ENCODE results near the gene MORC4. TPM values are rescaled to one million over a fixed set of nuclear protein-coding genes. Genes with fewer than 3 reads are reported as not detected.

The MORC4 gene
- polyA plus RNA-seq, 1 donor from 2014 or later: 7.5 TPM

GRCh38 chrX:106927700-106928099 lies 72.3 kb downstream of the MORC4 start:
- no peaks in the 10 kb centered on the region for H3K36me3 ChIP-seq (ENCODE audit: insufficient read depth, low read length)
- no peaks in the 10 kb centered on the region for H3K27me3 ChIP-seq (ENCODE audit: insufficient read depth, low read depth, low read length)
- no peak for TF ChIP-seq SMC3 (conservative IDR thresholded peaks at IDR 0.05; ENCODE audit: poor library complexity)

GRCh38 chrX:106927023-106927422 lies 73.0 kb downstream of the MORC4 start:
- no peak overlapping the region for H3K27ac ChIP-seq (ENCODE audit: low read length)
- no peak overlapping the region for H3K9ac ChIP-seq (ENCODE audit: low read length)
- no peak overlapping the region for H3K4me3 ChIP-seq (ENCODE audit: low read length)
- TF ChIP-seq TAF1 (IDR thresholded peaks at IDR 0.05; ENCODE audit: low read depth) (no peak), CTCF (IDR thresholded peaks at IDR 0.05; ENCODE audit: poor library complexity, severe bottlenecking) (no peak), REST (IDR thresholded peaks at IDR 0.05; ENCODE audit: borderline replicate concordance) (no peak), SMC3 (conservative IDR thresholded peaks at IDR 0.05; ENCODE audit: poor library complexity) (no peak), EP300 (conservative IDR thresholded peaks at IDR 0.05; ENCODE audit: poor library complexity, severe bottlenecking) (no peak), RAD21 (conservative IDR thresholded peaks at IDR 0.05) (no peak), EZH2 (IDR thresholded peaks at IDR 0.05; ENCODE audit: borderline replicate concordance, insufficient read depth, low read length, poor library complexity, severe bottlenecking) (no peak), MXI1 (conservative IDR thresholded peaks at IDR 0.05; ENCODE audit: poor library complexity, severe bottlenecking) (no peak), POLR2AphosphoS5 (IDR thresholded peaks at IDR 0.05) (no peak)
- no peaks in the 10 kb centered on the region for H3K36me3 ChIP-seq (ENCODE audit: insufficient read depth, low read length)
- no peak overlapping the region for H3K4me2 ChIP-seq (ENCODE audit: low read length)
- no peaks in the 10 kb centered on the region for H3K9me2 ChIP-seq (ENCODE audit: insufficient read depth, low read length)
- no peaks in the 10 kb centered on the region for H3K79me2 ChIP-seq (replicated peaks; ENCODE audit: insufficient read depth, low read length)
- no peak overlapping the region for H2AFZ ChIP-seq (ENCODE audit: low read depth, low read length)
- H4K20me1 ChIP-seq (ENCODE audit: insufficient read depth): no peaks in the 10 kb centered on the region
- H3F3A ChIP-seq (ENCODE audit: insufficient read depth, low read length, poor library complexity, severe bottlenecking): no peaks in the 10 kb centered on the region
- no peaks in the 10 kb centered on the region for H3K27me3 ChIP-seq (ENCODE audit: insufficient read depth, low read depth, low read length)
- H3K9me3 ChIP-seq (ENCODE audit: low read length): no peaks in the 10 kb centered on the region

More at GRCh38 chrX:106927700-106928099, 72.3 kb downstream of the MORC4 start:
- no peaks in the 10 kb centered on the region for H3K9me2 ChIP-seq (ENCODE audit: insufficient read depth, low read length)
- H3K27ac ChIP-seq (ENCODE audit: low read length): no peak overlapping the region
- H3K4me3 ChIP-seq (ENCODE audit: low read length): no peak overlapping the region
- no peak overlapping the region for H3K4me2 ChIP-seq (ENCODE audit: low read length)
- no peaks in the 10 kb centered on the region for H4K20me1 ChIP-seq (ENCODE audit: insufficient read depth)
- H3F3A ChIP-seq (ENCODE audit: insufficient read depth, low read length, poor library complexity, severe bottlenecking): no peaks in the 10 kb centered on the region
- H3K9me3 ChIP-seq (ENCODE audit: low read length): no peaks in the 10 kb centered on the region
- H3K9ac ChIP-seq (ENCODE audit: low read length): no peak overlapping the region
- H2AFZ ChIP-seq (ENCODE audit: low read depth, low read length): no peak overlapping the region
- no peaks in the 10 kb centered on the region for H3K79me2 ChIP-seq (replicated peaks; ENCODE audit: insufficient read depth, low read length)

- H3F3A ChIP-seq (ENCODE audit: insufficient read depth, low read length, poor library complexity, severe bottlenecking): no peaks in the 10 kb centered on the region
- H4K20me1 ChIP-seq (ENCODE audit: insufficient read depth): no peaks in the 10 kb centered on the region
- H3K9me2 ChIP-seq (ENCODE audit: insufficient read depth, low read length): no peaks in the 10 kb centered on the region
- H2AFZ ChIP-seq (ENCODE audit: low read depth, low read length): no peak overlapping the region
- no peak overlapping the region for H3K27ac ChIP-seq (ENCODE audit: low read length)
- H3K36me3 ChIP-seq (ENCODE audit: insufficient read depth, low read length): no peaks in the 10 kb centered on the region
- no peak overlapping the region for H3K4me2 ChIP-seq (ENCODE audit: low read length)
- H3K4me3 ChIP-seq (ENCODE audit: low read length): no peak overlapping the region
- H3K9me3 ChIP-seq (ENCODE audit: low read length): no peaks in the 10 kb centered on the region
- H3K9ac ChIP-seq (ENCODE audit: low read length): no peak overlapping the region
- no peaks in the 10 kb centered on the region for H3K79me2 ChIP-seq (replicated peaks; ENCODE audit: insufficient read depth, low read length)
- TF ChIP-seq EP300 (conservative IDR thresholded peaks at IDR 0.05; ENCODE audit: poor library complexity, severe bottlenecking) (no peak), EZH2 (IDR thresholded peaks at IDR 0.05; ENCODE audit: borderline replicate concordance, insufficient read depth, low read length, poor library complexity, severe bottlenecking) (no peak), TAF1 (IDR thresholded peaks at IDR 0.05; ENCODE audit: low read depth) (no peak), CTCF (IDR thresholded peaks at IDR 0.05; ENCODE audit: poor library complexity, severe bottlenecking) (no peak), RAD21 (conservative IDR thresholded peaks at IDR 0.05) (no peak), SMC3 (conservative IDR thresholded peaks at IDR 0.05; ENCODE audit: poor library complexity) (no peak), MXI1 (conservative IDR thresholded peaks at IDR 0.05; ENCODE audit: poor library complexity, severe bottlenecking) (no peak), REST (IDR thresholded peaks at IDR 0.05; ENCODE audit: borderline replicate concordance) (no peak), POLR2AphosphoS5 (IDR thresholded peaks at IDR 0.05) (no peak)
- H3K27me3 ChIP-seq (ENCODE audit: insufficient read depth, low read depth, low read length): no peaks in the 10 kb centered on the region
These were observed 78.4 kb downstream of the MORC4 start for GRCh38 chrX:106921637-106922036.

Data from neural cell (in vitro differentiated cells).